Measurements from ENCODE around the gene SPATA9. TPM values are rescaled to one million over a fixed set of nuclear protein-coding genes. Genes with fewer than 3 reads are reported as not detected.

Gene SPATA9
- total and polyA plus RNA-seq, 2 of the 13 experiments (the other 11 are each of a cell fraction or from before 2014, with no cell fraction given) = not detected

- FAIRE-seq = no peak
- BruUV-seq (replicated peaks) = no TSS peak
- intact Hi-C loops (cut with micrococcal nuclease; ENCODE audit: unreplicated experiment) = no loop called here
- H3K27ac ChIP-seq (ENCODE audit: extremely low read length, insufficient read depth, low read length) = no peak overlapping the region
- in situ Hi-C loops (cut with HindIII; ENCODE audit: extremely low pct_ligation_motif_present, low pct_unique_long_range_greater_than_20kb) = no loop called here
- no peak for ATAC-seq
- ChIA-PET POLR2A (no interaction called here), CTCF (ENCODE audit: low intra/inter-chr PET ratio, low total read pairs) (no interaction called here)
- DNase-seq (ENCODE audit: low spot score) = no peak
- no peak overlapping the region for H3K4me2 ChIP-seq (ENCODE audit: low read depth, low read length)
- WGBS (ENCODE audit: low lambda C conversion rate) = 0% methylated on average over 1 of the region's 1 CpG
- no peaks in the 10 kb centered on the region for H3K27me3 ChIP-seq (ENCODE audit: control insufficient read depth in 1 of 2, insufficient read depth in 2 of 2, low read length in 2 of 2)
- TF ChIP-seq RFX1 (IDR thresholded peaks at IDR 0.05) = no peak
- no peak for TF ChIP-seq CREB3 (CRISPR knock-in tag; IDR thresholded peaks at IDR 0.05)
- TF ChIP-seq ZNF740 (CRISPR knock-in tag; IDR thresholded peaks at IDR 0.05) = no peak
- TF ChIP-seq ZNF17 (CRISPR knock-in tag; IDR thresholded peaks at IDR 0.05) = no peak
- no peak for TF ChIP-seq MYNN (CRISPR knock-in tag; IDR thresholded peaks at IDR 0.05; ENCODE audit: low read depth)
- no peak for TF ChIP-seq ZNF605 (CRISPR knock-in tag; IDR thresholded peaks at IDR 0.05)
- TF ChIP-seq CBX2 (IDR thresholded peaks at IDR 0.05; ENCODE audit: low read depth, low read length) = no peak
- no peak for TF ChIP-seq CBX2 (CRISPR knock-in tag; IDR thresholded peaks at IDR 0.05; ENCODE audit: low read depth)
- TF ChIP-seq SIN3B (IDR thresholded peaks at IDR 0.05; ENCODE audit: low read length) = no peak
- no peak overlapping the region for H3K4me3 ChIP-seq (replicated peaks in 1 of 3; ENCODE audit: insufficient read depth in 1 of 3, low read depth in 2 of 3, low read length in 3 of 3)
- H3K9ac ChIP-seq (ENCODE audit: insufficient read depth, low read depth, low read length) = no peak overlapping the region
- no peaks in the 10 kb centered on the region for H3K79me2 ChIP-seq (ENCODE audit: insufficient read depth, low read length)
- H4K20me1 ChIP-seq (ENCODE audit: insufficient read depth, low read length) = no peaks in the 10 kb centered on the region
- H3K9me3 ChIP-seq (ENCODE audit: low read length) = no peaks in the 10 kb centered on the region
- no peaks in the 10 kb centered on the region for H3K4me1 ChIP-seq (ENCODE audit: insufficient read depth, low read length)
- H2AFZ ChIP-seq (ENCODE audit: low read length) = no peak overlapping the region
- no peaks in the 10 kb centered on the region for H3K36me3 ChIP-seq (replicated peaks in 1 of 2; ENCODE audit: control insufficient read depth in 1 of 2, insufficient read depth in 2 of 2, low read length in 2 of 2)
Observed at GRCh38 chr5:95689680-95690079, 6.9 kb upstream of the SPATA9 start.

GRCh38 chr5:95686651-95687050, 3.9 kb upstream of the SPATA9 start:
- H3K79me2 ChIP-seq (ENCODE audit: insufficient read depth, low read length) = no peaks in the 10 kb centered on the region
- in situ Hi-C loops (cut with HindIII; ENCODE audit: extremely low pct_ligation_motif_present, low pct_unique_long_range_greater_than_20kb) = no loop called here
- ATAC-seq = no peak
- TF ChIP-seq ZNF33B (CRISPR knock-in tag; IDR thresholded peaks at IDR 0.05) (no peak), ZNF441 (CRISPR knock-in tag; IDR thresholded peaks at IDR 0.05; ENCODE audit: borderline replicate concordance) (no peak), ZNF18 (CRISPR knock-in tag; IDR thresholded peaks at IDR 0.05; ENCODE audit: insufficient replicate concordance) (no peak), RARG (CRISPR knock-in tag; IDR thresholded peaks at IDR 0.05; ENCODE audit: low read depth) (no peak), TCF12 (IDR thresholded peaks at IDR 0.05) (no peak), TCF12 (CRISPR knock-in tag; IDR thresholded peaks at IDR 0.05) (no peak), ZNF720 (CRISPR knock-in tag; IDR thresholded peaks at IDR 0.05) (no peak), MXD4 (CRISPR knock-in tag; IDR thresholded peaks at IDR 0.05) (no peak), PHF21A (CRISPR knock-in tag; IDR thresholded peaks at IDR 0.05) (no peak), ZC3H13 (CRISPR knock-in tag; IDR thresholded peaks at IDR 0.05) (no peak)
- ChIA-PET POLR2A (no interaction called here), CTCF (ENCODE audit: low intra/inter-chr PET ratio, low total read pairs) (no interaction called here)
- H3K4me2 ChIP-seq (ENCODE audit: low read depth, low read length) = no peak overlapping the region
- 0 out of 5 replicates have a peak, but pooled peaks cover 0 to 1% of the 10 kb centered on the region in 2 experiments for H3K27me3 ChIP-seq (ENCODE audit: control insufficient read depth in 1 of 2, insufficient read depth in 2 of 2, low read length in 2 of 2)
- no peaks in the 10 kb centered on the region for H3K4me1 ChIP-seq (ENCODE audit: insufficient read depth, low read length)
- no peak overlapping the region for H3K9ac ChIP-seq (ENCODE audit: insufficient read depth, low read depth, low read length)
- H3K9me3 ChIP-seq (ENCODE audit: low read length) = no peaks in the 10 kb centered on the region
- BruUV-seq (replicated peaks) = no TSS peak
- H3K27ac ChIP-seq (ENCODE audit: extremely low read length, insufficient read depth, low read length) = no peak overlapping the region
- no peak for DNase-seq (ENCODE audit: low spot score)
- H3K36me3 ChIP-seq (replicated peaks in 1 of 2; ENCODE audit: control insufficient read depth in 1 of 2, insufficient read depth in 2 of 2, low read length in 2 of 2) = no peaks in the 10 kb centered on the region
- FAIRE-seq = no peak
- H4K20me1 ChIP-seq (ENCODE audit: insufficient read depth, low read length) = no peaks in the 10 kb centered on the region
- H3K4me3 ChIP-seq (replicated peaks in 1 of 3; ENCODE audit: insufficient read depth in 1 of 3, low read depth in 2 of 3, low read length in 3 of 3) = no peak overlapping the region
- no peak overlapping the region for H2AFZ ChIP-seq (ENCODE audit: low read length)
- WGBS (ENCODE audit: low lambda C conversion rate) = 15% methylated on average over 2 of the region's 2 CpGs
- intact Hi-C loops (cut with micrococcal nuclease; ENCODE audit: unreplicated experiment) = no loop called here
